EL (cell line): Measurements from ENCODE around the gene ECHDC1.

Source experiments
- DNase-seq: peaks from one replicate; pipeline ENCODE4 v3.0.0-alpha.2; 2016

The ECHDC1 gene

GRCh38 chr6:127279815-127280214 lies 63.6 kb downstream of the ECHDC1 start:
- no peak for DNase-seq

GRCh38 chr6:127277878-127278843 lies 65.2 kb downstream of the ECHDC1 start:
- no peak for DNase-seq

DNA sequence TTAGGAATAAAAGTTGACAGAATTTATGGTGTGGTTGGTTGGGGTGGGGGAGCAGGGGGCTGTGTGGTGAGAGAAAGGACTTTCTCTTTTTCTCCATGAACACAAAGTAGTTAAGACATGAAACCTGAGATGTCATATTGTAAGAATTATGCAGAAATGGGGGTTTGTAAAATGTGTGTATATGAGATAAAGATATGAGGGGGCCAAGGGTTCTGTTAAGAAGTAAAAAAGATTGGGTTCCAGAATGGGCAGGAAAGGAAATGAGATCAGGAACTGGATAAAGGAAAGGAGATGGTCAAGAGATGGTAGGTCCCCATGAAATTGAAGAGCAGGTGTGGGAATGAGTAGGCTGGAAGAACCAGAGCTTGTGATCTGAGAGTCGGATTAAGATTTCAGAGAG lies 67.1 kb downstream of the ECHDC1 start:
- DNase-seq, result no peak

DNA sequence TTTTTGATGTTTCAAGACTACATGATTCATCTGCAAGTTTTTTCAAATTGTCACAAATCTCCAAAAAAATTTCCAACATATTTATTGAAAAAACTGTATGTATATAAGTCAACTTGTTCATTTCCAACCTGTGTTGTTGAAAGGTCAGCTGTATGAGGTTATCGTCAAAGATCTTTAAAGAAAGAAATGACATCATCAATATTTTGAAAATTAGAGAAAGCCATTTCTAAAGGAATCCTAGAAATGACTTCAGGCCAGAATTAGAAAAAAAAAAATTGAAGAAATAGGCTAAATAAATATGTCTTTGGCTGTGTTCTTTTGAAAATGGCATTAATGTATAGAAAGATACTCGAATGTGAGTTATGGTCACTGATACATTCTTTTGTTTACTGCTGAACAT lies 69.9 kb downstream of the ECHDC1 start:
- DNase-seq, result no peak

- no peak for DNase-seq
Measured at GRCh38 chr6:127272576-127272975, 70.8 kb downstream of the ECHDC1 start.

- DNase-seq, result no peak
Measured at GRCh38 chr6:127267646-127268625, 75.5 kb downstream of the ECHDC1 start.

DNA sequence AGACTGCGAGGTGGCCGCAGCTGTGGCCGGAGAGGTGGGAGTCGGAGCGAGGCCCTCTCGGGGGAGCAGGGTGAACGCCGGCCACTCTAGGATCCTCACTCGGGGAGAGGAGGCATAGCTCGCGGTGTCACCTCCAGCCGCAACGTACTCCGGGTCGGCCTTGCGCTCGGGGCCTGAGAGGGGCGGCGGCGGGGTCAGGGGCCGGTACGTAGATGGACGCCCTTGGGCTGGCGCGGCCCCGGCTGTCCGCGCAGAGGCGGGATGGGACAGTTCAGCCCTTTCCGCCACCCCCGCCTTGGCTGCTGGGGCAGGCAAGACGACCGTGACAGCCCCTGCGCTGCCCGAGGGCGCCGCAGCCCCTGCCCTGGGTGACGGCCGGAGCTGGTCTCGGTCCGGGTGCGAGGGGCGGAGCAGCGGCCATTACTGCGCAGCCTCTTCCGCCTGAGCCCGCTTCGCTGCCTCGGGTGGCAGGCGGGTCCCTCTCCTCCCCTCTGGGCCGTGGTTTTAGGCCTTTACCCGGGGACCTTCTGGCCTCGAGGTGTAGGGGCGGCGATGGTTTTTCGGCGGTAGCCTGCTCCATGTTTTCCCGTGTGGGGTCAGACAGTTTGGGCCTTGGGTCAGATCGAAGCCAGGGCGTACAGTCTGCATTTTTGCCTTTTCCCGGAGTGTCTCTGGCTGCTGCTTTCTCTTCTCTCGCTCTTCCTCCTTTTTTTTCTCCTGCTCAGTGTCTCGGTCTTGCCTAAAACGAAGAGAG lies 76.3 kb downstream of the ECHDC1 start:
- peak; percentile 62 for DNase-seq

GRCh38 chr6:127266178-127266891 lies 77.1 kb downstream of the ECHDC1 start, which contains the start of gene RNF146:
Gene RNF146 (plus strand): TSS chr6:127266864. CDS start chr6:127280339, 13,475 bp downstream.
- DNase-seq, result peak; percentile 82

GRCh38 chr6:127263481-127263880 lies 79.9 kb downstream of the ECHDC1 start:
- no peak for DNase-seq

GRCh38 chr6:127262896-127263295 lies 80.5 kb downstream of the ECHDC1 start:
- DNase-seq, result no peak

GRCh38 chr6:127255286-127255685 lies 88.1 kb downstream of the ECHDC1 start:
- DNase-seq, result no peak

DNA sequence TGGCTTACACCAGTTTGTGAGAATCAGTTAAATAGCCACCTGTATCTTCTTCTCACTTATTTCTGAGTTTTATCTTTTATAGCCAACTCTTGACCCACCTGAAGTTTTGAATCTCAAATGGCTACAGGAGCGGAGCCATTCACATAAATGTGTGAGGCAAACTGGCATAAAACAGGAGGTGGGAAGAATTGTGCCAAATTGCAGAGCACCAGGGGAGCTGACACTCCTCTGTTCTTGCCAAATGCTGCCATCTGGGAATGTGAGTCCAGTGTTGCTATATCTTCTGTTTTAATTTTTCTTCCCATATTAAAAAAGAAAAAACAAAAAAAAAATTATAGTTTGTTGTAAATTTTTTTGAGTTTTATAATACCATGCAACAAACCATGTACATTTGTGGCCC lies 93.8 kb downstream of the ECHDC1 start:
- DNase-seq, result no peak

GRCh38 chr6:127247114-127248096 lies 96.0 kb downstream of the ECHDC1 start:
- no peak for DNase-seq

DNA sequence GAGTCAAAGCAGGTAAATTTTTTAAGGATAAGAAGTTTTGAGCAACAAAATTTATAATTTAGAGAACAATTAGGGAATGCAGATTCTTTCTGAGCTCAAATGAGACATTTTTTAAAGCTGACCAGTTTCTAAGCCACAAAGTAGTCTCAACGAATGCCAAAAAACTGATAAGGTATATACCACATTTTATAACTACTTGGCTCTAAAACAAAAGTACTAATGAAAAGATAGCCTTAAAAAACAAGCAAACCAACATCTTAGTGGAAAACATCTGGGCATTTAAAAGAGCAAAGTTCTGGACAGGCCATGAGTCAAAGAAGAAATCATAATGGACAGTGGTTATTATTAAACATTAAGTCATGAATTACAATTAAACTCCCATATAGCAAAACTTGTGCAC lies 99.9 kb downstream of the ECHDC1 start:
- no peak for DNase-seq
